Stomach (tissue), 4 donors: ENCODE measurements around the gene CNTN5.

ENCODE experiments used
- EP300 ChIP-seq: sonication (generic); formaldehyde crosslinking; IDR thresholded peaks from one replicate; pipeline ENCODE4 v1.6.1; 2017; ENCODE audit warnings: antibody characterized with exemption
- TF ChIP-seq, protein P1 (sequence below), 7 experiments: fragments of 450-650 bp in 4 of 7; fragments of 200-600 bp in 3 of 7; sonication (generic) in 3 of 7; IDR thresholded peaks; one replicate each; pipeline ENCODE4 v1.5.1; 2016 to 2019; ENCODE audit warnings: antibody characterized with exemption in 7 of 7, control low read depth in 2 of 7, mild to moderate bottlenecking in 1 of 7

DNA sequence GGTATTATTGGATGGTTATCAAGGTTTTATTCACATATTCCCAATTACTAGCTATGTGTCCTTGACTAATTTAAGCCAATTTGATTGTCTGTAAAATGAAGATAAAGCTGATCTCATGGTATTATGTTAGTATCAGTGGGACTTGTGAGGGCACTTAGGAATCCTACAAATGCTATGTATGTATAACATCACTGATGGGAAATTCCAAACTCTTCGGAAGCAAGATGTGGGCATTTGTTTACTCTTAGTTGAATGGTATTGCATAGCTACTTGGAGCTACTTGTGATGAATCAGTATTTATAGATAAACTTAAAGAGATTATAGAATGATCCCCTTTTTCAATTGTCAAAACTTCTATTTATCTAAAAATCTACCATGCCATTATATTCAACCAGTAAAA is 239.9 kb downstream of the CNTN5 start:
- TF ChIP-seq, protein P1, sequence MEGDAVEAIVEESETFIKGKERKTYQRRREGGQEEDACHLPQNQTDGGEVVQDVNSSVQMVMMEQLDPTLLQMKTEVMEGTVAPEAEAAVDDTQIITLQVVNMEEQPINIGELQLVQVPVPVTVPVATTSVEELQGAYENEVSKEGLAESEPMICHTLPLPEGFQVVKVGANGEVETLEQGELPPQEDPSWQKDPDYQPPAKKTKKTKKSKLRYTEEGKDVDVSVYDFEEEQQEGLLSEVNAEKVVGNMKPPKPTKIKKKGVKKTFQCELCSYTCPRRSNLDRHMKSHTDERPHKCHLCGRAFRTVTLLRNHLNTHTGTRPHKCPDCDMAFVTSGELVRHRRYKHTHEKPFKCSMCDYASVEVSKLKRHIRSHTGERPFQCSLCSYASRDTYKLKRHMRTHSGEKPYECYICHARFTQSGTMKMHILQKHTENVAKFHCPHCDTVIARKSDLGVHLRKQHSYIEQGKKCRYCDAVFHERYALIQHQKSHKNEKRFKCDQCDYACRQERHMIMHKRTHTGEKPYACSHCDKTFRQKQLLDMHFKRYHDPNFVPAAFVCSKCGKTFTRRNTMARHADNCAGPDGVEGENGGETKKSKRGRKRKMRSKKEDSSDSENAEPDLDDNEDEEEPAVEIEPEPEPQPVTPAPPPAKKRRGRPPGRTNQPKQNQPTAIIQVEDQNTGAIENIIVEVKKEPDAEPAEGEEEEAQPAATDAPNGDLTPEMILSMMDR (IDR thresholded peaks at IDR 0.05): no peak
- TF ChIP-seq EP300: no peak
